Gastroesophageal sphincter (tissue), 4 donors: ENCODE data around the gene ATAD2B. TPM values are rescaled to one million over a fixed set of nuclear protein-coding genes. Genes with fewer than 3 reads are reported as not detected.

ENCODE experiments used
- ATAC-seq: fragments of 150-250 bp; one replicate; pipeline ENCODE4 v1.9.1; 2016; ENCODE audit warnings: mild to moderate bottlenecking, moderate library complexity
- H3K27ac ChIP-seq, 4 donors: fragments of 200-600 bp; sonication (generic) in 3 of 4; 1 replicate in 3 of 4; 2 replicates in 1 of 4; pipeline ENCODE4 v1.5.1; 2016 to 2019
- H3K27me3 ChIP-seq: fragments of 200-600 bp; sonication (generic); one replicate; pipeline ENCODE4 v1.5.1; 2019
- H3K36me3 ChIP-seq, 2 donors: fragments of 200-600 bp; sonication (generic); one replicate each; pipeline ENCODE4 v1.5.1; 2019; ENCODE audit warnings: control low read depth in 1 of 2
- H3K4me1 ChIP-seq, 3 donors: fragments of 200-600 bp; sonication (generic); 1 replicate in 2 of 3; 2 replicates in 1 of 3; pipeline ENCODE4 v1.5.1; 2016 to 2019; ENCODE audit warnings: control low read depth in 2 of 3
- H3K4me3 ChIP-seq, 2 donors: fragments of 200-600 bp; sonication (generic); one replicate each; pipeline ENCODE4 v1.5.1; 2019; ENCODE audit warnings: mild to moderate bottlenecking in 1 of 2, moderate library complexity in 1 of 2
- H3K9me3 ChIP-seq, 3 donors: fragments of 200-600 bp; sonication (generic); one replicate each; pipeline ENCODE4 v1.5.1; 2017 to 2019; ENCODE audit warnings: control low read depth in 2 of 3
- EP300 ChIP-seq: sonication (generic); formaldehyde crosslinking; IDR thresholded peaks from one replicate; pipeline ENCODE4 v1.6.1; 2017; ENCODE audit warnings: antibody characterized with exemption, mild to moderate bottlenecking
- POLR2A ChIP-seq, 2 donors: fragments of 450-650 bp; IDR thresholded peaks; one replicate each; pipeline ENCODE4 v1.6.1; 2017; ENCODE audit warnings: antibody characterized with exemption in 2 of 2, mild to moderate bottlenecking in 2 of 2, moderate library complexity in 1 of 2
- POLR2AphosphoS5 ChIP-seq: sonication (generic); formaldehyde crosslinking; IDR thresholded peaks from one replicate; pipeline ENCODE4 v1.6.1; 2017; ENCODE audit warnings: antibody characterized with exemption
- WGBS, 2 donors: methylation state at CpG; one replicate each; pipeline ENCODE4 v1.1.5; 2018; ENCODE audit warnings: low coverage in 1 of 2; 5-methylcytosine and 5-hydroxymethylcytosine counted together
- total RNA-seq, 4 donors: library from RNA; depleted of rRNA; stranded (reverse); fragments of >200 nt; gene quantifications; one replicate each; pipeline ENCODE4 v1.1.0, GENCODE V29; 2016
- TF ChIP-seq, protein P1 (sequence below), 4 experiments: fragments of 200-600 bp in 2 of 4; fragments of 450-650 bp in 2 of 4; sonication (generic) in 1 of 4; IDR thresholded peaks; one replicate each; pipeline ENCODE4 v1.5.1; 2017 to 2019; ENCODE audit warnings: antibody characterized with exemption in 4 of 4, mild to moderate bottlenecking in 2 of 4, moderate library complexity in 2 of 4

The ATAD2B gene
- total RNA-seq, 4 donors from 2014 or later, result 10.4 to 36.1 (median 16.8) TPM

GRCh38 chr2:23772056-23772455, 154.9 kb downstream of the ATAD2B start:
- Histone ChIP-seq H3K4me1 (no peaks in the 10 kb centered on the region), H3K36me3 (peaks cover 0 to 53% of the 10 kb centered on the region in 2 donors), H3K27ac (no peak overlapping the region), H3K4me3 (no peak overlapping the region), H3K9me3 (no peaks in the 10 kb centered on the region), H3K27me3 (no peaks in the 10 kb centered on the region)
- no peak for ATAC-seq
- no peak for TF ChIP-seq EP300
- no peak for TF ChIP-seq POLR2AphosphoS5
- TF ChIP-seq, protein P1, sequence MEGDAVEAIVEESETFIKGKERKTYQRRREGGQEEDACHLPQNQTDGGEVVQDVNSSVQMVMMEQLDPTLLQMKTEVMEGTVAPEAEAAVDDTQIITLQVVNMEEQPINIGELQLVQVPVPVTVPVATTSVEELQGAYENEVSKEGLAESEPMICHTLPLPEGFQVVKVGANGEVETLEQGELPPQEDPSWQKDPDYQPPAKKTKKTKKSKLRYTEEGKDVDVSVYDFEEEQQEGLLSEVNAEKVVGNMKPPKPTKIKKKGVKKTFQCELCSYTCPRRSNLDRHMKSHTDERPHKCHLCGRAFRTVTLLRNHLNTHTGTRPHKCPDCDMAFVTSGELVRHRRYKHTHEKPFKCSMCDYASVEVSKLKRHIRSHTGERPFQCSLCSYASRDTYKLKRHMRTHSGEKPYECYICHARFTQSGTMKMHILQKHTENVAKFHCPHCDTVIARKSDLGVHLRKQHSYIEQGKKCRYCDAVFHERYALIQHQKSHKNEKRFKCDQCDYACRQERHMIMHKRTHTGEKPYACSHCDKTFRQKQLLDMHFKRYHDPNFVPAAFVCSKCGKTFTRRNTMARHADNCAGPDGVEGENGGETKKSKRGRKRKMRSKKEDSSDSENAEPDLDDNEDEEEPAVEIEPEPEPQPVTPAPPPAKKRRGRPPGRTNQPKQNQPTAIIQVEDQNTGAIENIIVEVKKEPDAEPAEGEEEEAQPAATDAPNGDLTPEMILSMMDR (IDR thresholded peaks at IDR 0.05), result no peak
- no peak for TF ChIP-seq POLR2A (IDR thresholded peaks at IDR 0.05)
- WGBS, 2 donors, result 45 to 67% methylated on average over 1 of the region's 1 CpG

DNA sequence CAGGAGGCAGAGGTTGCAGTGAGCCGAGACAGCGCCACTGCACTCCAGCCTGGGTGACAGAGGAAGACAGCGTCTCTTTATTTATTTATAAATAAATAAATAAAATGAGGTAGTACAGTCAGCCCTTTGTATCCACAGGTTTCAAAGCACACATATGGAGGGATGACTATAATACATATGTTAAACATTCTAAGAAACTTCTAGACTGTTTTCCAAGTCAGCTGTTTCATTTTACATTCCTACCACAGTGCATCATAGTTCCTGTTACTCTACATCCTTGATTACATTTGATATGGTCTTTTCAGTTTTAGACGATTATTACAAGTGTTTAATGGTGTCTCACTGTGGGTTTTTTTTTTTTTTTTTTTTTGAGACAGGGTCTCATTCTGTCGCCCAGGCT, 157.6 kb downstream of the ATAD2B start:
- no peak for ATAC-seq
- Histone ChIP-seq H3K9me3 (no peaks in the 10 kb centered on the region), H3K36me3 (peaks cover 0 to 40% of the 10 kb centered on the region in 2 donors), H3K27me3 (no peaks in the 10 kb centered on the region), H3K27ac (no peak overlapping the region), H3K4me1 (peaks cover 0 to 15% (median 0%) of the 10 kb centered on the region in 3 donors), H3K4me3 (no peak overlapping the region)
- TF ChIP-seq, protein P1 (IDR thresholded peaks at IDR 0.05), result no peak
- TF ChIP-seq POLR2AphosphoS5, result no peak
- TF ChIP-seq EP300, result no peak
- TF ChIP-seq POLR2A (IDR thresholded peaks at IDR 0.05), result no peak
- 83 to 85% methylated on average over 1 to 5 of the region's 5 CpGs for WGBS, 2 donors

GRCh38 chr2:23767876-23768621, 158.9 kb downstream of the ATAD2B start:
- H3K27ac ChIP-seq, result no peak overlapping the region
- H3K27me3 ChIP-seq, result no peaks in the 10 kb centered on the region
- TF ChIP-seq, protein P1 (IDR thresholded peaks at IDR 0.05), result no peak
- no peak for TF ChIP-seq POLR2A (IDR thresholded peaks at IDR 0.05)
- TF ChIP-seq EP300, result no peak
- no peak for TF ChIP-seq POLR2AphosphoS5
- H3K9me3 ChIP-seq, result no peaks in the 10 kb centered on the region
- WGBS, 2 donors, result 91 to 96% methylated on average over 4 to 5 of the region's 5 CpGs
- no peak for ATAC-seq
- H3K36me3 ChIP-seq, result peaks cover 0 to 34% of the 10 kb centered on the region in 2 donors
- H3K4me3 ChIP-seq, result no peak overlapping the region
- peaks cover 0 to 15% (median 0%) of the 10 kb centered on the region in 3 donors for H3K4me1 ChIP-seq

GRCh38 chr2:23762141-23762540, 164.8 kb downstream of the ATAD2B start:
- no peak overlapping the region for H3K27ac ChIP-seq
- no peak for ATAC-seq
- TF ChIP-seq EP300 (no peak), POLR2AphosphoS5 (no peak), POLR2A (IDR thresholded peaks at IDR 0.05) (no peak)
- TF ChIP-seq, protein P1 (IDR thresholded peaks at IDR 0.05), result no peak

DNA sequence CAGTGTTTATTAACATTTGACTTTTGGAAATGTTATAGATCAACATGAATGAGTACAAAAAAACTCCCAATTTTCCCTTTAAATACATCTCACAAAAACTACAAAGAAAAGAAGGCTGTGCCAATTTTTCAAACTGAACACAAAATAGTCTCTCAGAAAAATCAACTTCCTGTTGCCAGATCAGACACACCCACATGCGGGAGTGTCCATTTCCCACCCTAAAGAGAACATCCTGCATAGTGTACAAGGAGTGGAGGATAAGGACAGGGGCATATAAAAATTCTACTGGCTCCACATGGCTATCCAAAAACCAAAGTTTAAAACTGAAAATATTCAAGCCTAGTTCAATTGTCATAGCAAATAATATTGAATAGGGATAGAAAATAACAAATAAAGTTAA, 165.3 kb downstream of the ATAD2B start:
- no peak for ATAC-seq
- H3K36me3 ChIP-seq, result peaks cover 0 to 30% of the 10 kb centered on the region in 2 donors
- H3K4me3 ChIP-seq, result no peak overlapping the region
- H3K27ac ChIP-seq, result peak overlapping the region in 2 of 4 donors; percentile 7 to 34
- H3K9me3 ChIP-seq, result no peaks in the 10 kb centered on the region
- TF ChIP-seq, protein P1 (IDR thresholded peaks at IDR 0.05), result no peak
- no peak for TF ChIP-seq POLR2AphosphoS5
- TF ChIP-seq EP300, result no peak
- TF ChIP-seq POLR2A (IDR thresholded peaks at IDR 0.05), result no peak
- no peaks in the 10 kb centered on the region for H3K27me3 ChIP-seq
- WGBS, 2 donors, result 46 to 80% methylated on average over 1 of the region's 1 CpG
- H3K4me1 ChIP-seq, result peaks cover 0 to 28% (median 0%) of the 10 kb centered on the region in 3 donors

More at GRCh38 chr2:23762141-23762540, 164.8 kb downstream of the ATAD2B start:
- Histone ChIP-seq H3K36me3 (peaks cover 0 to 25% of the 10 kb centered on the region in 2 donors), H3K4me3 (no peak overlapping the region), H3K9me3 (no peaks in the 10 kb centered on the region), H3K4me1 (peaks cover 0 to 29% (median 0%) of the 10 kb centered on the region in 3 donors), H3K27me3 (no peaks in the 10 kb centered on the region)
- 64 to 85% methylated on average over 3 of the region's 3 CpGs for WGBS, 2 donors
